Activated B cell treated with CpG ODN at 0.5 μM for 24 hours (primary cell): ENCODE data around the gene FARS2. TPM values are rescaled to one million over a fixed set of nuclear protein-coding genes. Genes with fewer than 3 reads are reported as not detected.

Experiments used
- ATAC-seq: fragments of 200-7000 bp; cut with Tn5 transposase; one replicate; pipeline ENCODE4 v1.10.0; 2021; ENCODE audit warnings: low read depth, mild to moderate bottlenecking, moderate library complexity
- CTCF ChIA-PET: fragments of 350-600 bp; sonication (Branson Sonifier 250); formaldehyde crosslinking; loops from one replicate; lab custom pipeline; 2021; ENCODE audit warnings: antibody characterized with exemption; lab: Charles Lee
- POLR2A ChIA-PET: fragments of 350-600 bp; sonication (Branson Sonifier 250); formaldehyde crosslinking; loops from one replicate; lab custom pipeline; 2021; ENCODE audit warnings: antibody characterized with exemption; lab: Charles Lee
- DNase-seq: peaks from one replicate; pipeline ENCODE4 v3.0.0; 2022
- H3K27ac Mint-ChIP-seq: one replicate; pipeline ENCODE4 v1.8.0; 2020; ENCODE audit warnings: mixed read lengths
- H3K27me3 Mint-ChIP-seq: one replicate; pipeline ENCODE4 v1.8.0; 2021; ENCODE audit warnings: mixed read lengths
- H3K36me3 Mint-ChIP-seq: one replicate; pipeline ENCODE4 v1.8.0; 2021; ENCODE audit warnings: low read depth, mixed read lengths
- H3K4me1 Mint-ChIP-seq: one replicate; pipeline ENCODE4 v1.8.0; 2021; ENCODE audit warnings: mixed read lengths
- H3K4me3 Mint-ChIP-seq: one replicate; pipeline ENCODE4 v1.8.0; 2020; ENCODE audit warnings: mild to moderate bottlenecking, mixed read lengths
- H3K9me3 Mint-ChIP-seq: one replicate; pipeline ENCODE4 v1.8.0; 2020; ENCODE audit warnings: mixed read lengths
- CTCF ChIP-seq: fragments of 200-600 bp; IDR thresholded peaks from one replicate; pipeline ENCODE4 v1.8.0; 2022; ENCODE audit warnings: antibody characterized with exemption, mild to moderate bottlenecking
- intact Hi-C: fragments of 100-400 bp; cut with micrococcal nuclease; formaldehyde crosslinking; loops from one replicate; pipeline ENCODE4 v1.15.1; 2024
- total RNA-seq: library from RNA; stranded (reverse); gene quantifications from 2 replicates; pipeline ENCODE4 v1.2.3, GENCODE V29; 2022

FARS2 gene
- total RNA-seq, 1 donor from 2014 or later = 32.7 TPM

GRCh38 chr6:5256952-5257351, 4.4 kb upstream of the FARS2 start:
- no peak for ATAC-seq
- peaks cover 37% of the 10 kb centered on the region for H3K36me3 Mint-ChIP-seq
- peaks cover 17% of the 10 kb centered on the region for H3K4me1 Mint-ChIP-seq
- no peak overlapping the region for H3K4me3 Mint-ChIP-seq
- no peak overlapping the region for H3K27ac Mint-ChIP-seq
- DNase-seq = no peak
- no peak for TF ChIP-seq CTCF
- ChIA-PET POLR2A (interaction anchor here (1.5 kb wide), 1 partner anchor 46 kb away, joined by 5 read pairs; no protein-coding TSS in a partner anchor), CTCF (no interaction called here)
- H3K9me3 Mint-ChIP-seq = no peaks in the 10 kb centered on the region
- H3K27me3 Mint-ChIP-seq = no peaks in the 10 kb centered on the region
- intact Hi-C loops = no loop called here

- peaks cover 32% of the 10 kb centered on the region for H3K36me3 Mint-ChIP-seq
- intact Hi-C loops = no loop called here
- DNase-seq (no peak), ATAC-seq (no peak)
- H3K9me3 Mint-ChIP-seq = no peaks in the 10 kb centered on the region
- H3K4me1 Mint-ChIP-seq = peaks cover 21% of the 10 kb centered on the region
- no peaks in the 10 kb centered on the region for H3K27me3 Mint-ChIP-seq
- TF ChIP-seq CTCF = no peak
- H3K4me3 Mint-ChIP-seq = no peak overlapping the region
- ChIA-PET CTCF (no interaction called here), POLR2A (interaction anchor here (1.5 kb wide), 1 partner anchor 46 kb away, joined by 5 read pairs; no protein-coding TSS in a partner anchor)
- no peak overlapping the region for H3K27ac Mint-ChIP-seq
Measured at GRCh38 chr6:5257400-5257799, 3.9 kb upstream of the FARS2 start.

GRCh38 chr6:5259428-5259827, 1.9 kb upstream of the FARS2 start:
- H3K4me1 Mint-ChIP-seq = peaks cover 25% of the 10 kb centered on the region
- POLR2A ChIA-PET = interaction anchor here (0.7 to 2.8 kb wide), 2 partner anchors 29 to 43 kb away, joined by 3 to 37 read pairs; no protein-coding TSS in a partner anchor
- no peaks in the 10 kb centered on the region for H3K9me3 Mint-ChIP-seq
- no peak for ATAC-seq
- intact Hi-C loops = no loop called here
- H3K36me3 Mint-ChIP-seq = peaks cover 21% of the 10 kb centered on the region
- H3K27ac Mint-ChIP-seq = peak overlapping the region; percentile 97
- TF ChIP-seq CTCF = no peak
- no peaks in the 10 kb centered on the region for H3K27me3 Mint-ChIP-seq
- no peak for DNase-seq
- peak overlapping the region; percentile 98 for H3K4me3 Mint-ChIP-seq
- CTCF ChIA-PET = interaction anchor here (1.1 kb wide), 1 partner anchor 43 kb away, joined by 7 read pairs; no protein-coding TSS in a partner anchor

- ATAC-seq (peak; percentile 66), DNase-seq (no peak)
- peak overlapping the region; percentile 98 for H3K4me3 Mint-ChIP-seq
- H3K9me3 Mint-ChIP-seq = no peaks in the 10 kb centered on the region
- H3K27me3 Mint-ChIP-seq = no peaks in the 10 kb centered on the region
- H3K4me1 Mint-ChIP-seq = peaks cover 25% of the 10 kb centered on the region
- no peak for TF ChIP-seq CTCF
- CTCF ChIA-PET = interaction anchor here (1.1 kb wide), 1 partner anchor 43 kb away, joined by 7 read pairs; no protein-coding TSS in a partner anchor
- POLR2A ChIA-PET = interaction anchor here (0.6 to 2.8 kb wide), 12 partner anchors 7 to 1125 kb away, joined by 3 to 37 read pairs (median 4); partner anchors contain the start of gene ECI2
- peaks cover 18% of the 10 kb centered on the region for H3K36me3 Mint-ChIP-seq
- peak overlapping the region; percentile 97 for H3K27ac Mint-ChIP-seq
- intact Hi-C loops = loop anchor here (1.0 to 5.0 kb wide), 8 partner anchors 43 to 1903 kb away; partner anchors contain the start of gene CDYL
Measured at GRCh38 chr6:5260111-5260620, 1.1 kb upstream of the FARS2 start.

- peaks cover 22% of the 10 kb centered on the region for H3K36me3 Mint-ChIP-seq
- DNase-seq = no peak
- H3K4me1 Mint-ChIP-seq = peaks cover 30% of the 10 kb centered on the region
- ChIA-PET POLR2A (interaction anchor here (0.7 to 2.8 kb wide), 11 partner anchors 9 to 258 kb away, joined by 3 to 37 read pairs (median 4); partner anchors contain the start of gene RPP40), CTCF (interaction anchor here (1.6 kb wide), 1 partner anchor 42 kb away, joined by 10 read pairs; no protein-coding TSS in a partner anchor)
- H3K9me3 Mint-ChIP-seq = no peaks in the 10 kb centered on the region
- H3K4me3 Mint-ChIP-seq = peak overlapping the region; percentile 98
- no peaks in the 10 kb centered on the region for H3K27me3 Mint-ChIP-seq
- no peak for ATAC-seq
- H3K27ac Mint-ChIP-seq = peak overlapping the region; percentile 100
- no peak for TF ChIP-seq CTCF
- intact Hi-C loops = loop anchor here (1.0 to 5.0 kb wide), 8 partner anchors 17 to 1905 kb away; partner anchors contain the start of gene CDYL
Measured at GRCh38 chr6:5261545-5262109, 314 bp downstream of the FARS2 start.
